NCI-H510A (cell line): ENCODE measurements around the gene ARHGEF9.

ENCODE experiments used
- DNase-seq: peaks from one replicate; lab custom pipeline; 2025; lab: John Stamatoyannopoulos, UW

ARHGEF9 gene

GRCh38 chrX:63746278-63746677, 38.7 kb downstream of the ARHGEF9 start:
- no peak for DNase-seq

- DNase-seq, result no peak
Observed at GRCh38 chrX:63744850-63745394, 40.1 kb downstream of the ARHGEF9 start.

DNA sequence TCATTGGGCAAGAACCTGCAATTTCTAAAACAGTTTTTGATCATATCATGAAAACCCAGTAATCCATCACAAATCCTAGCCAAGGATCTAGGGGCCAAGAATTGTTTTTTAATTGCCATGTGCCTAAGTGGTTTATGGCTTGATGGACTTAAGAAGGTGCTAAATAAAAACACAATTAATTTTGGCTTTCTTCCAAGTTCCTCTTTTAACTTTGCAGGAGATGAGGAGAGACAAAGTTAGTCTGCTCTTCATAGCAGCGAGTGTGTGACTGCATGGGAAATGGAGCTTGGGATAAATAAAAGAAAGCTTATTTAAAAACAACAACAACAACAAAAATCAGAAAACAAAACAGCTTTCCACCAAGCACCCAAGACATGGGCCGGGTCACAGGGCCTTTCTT, 41.4 kb downstream of the ARHGEF9 start:
- no peak for DNase-seq

DNA sequence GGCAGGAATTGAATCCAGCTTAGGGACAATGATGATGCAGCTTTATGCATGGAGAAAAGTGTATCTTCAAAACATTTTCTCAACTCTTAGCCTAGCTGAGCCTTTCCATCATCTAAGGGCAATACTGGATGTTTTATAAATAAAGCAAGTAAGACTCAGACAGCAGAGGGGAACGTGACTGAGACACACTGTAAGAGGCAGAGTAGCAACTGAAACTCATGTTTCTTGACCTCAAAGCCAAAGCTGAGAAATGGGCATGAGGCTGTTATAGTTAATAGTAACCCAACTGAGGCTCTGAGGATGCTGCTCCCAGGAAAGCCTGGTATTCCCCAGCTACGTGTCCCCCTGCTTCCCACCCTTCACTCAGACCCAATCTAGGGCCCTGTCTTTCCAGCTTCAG, 44.6 kb downstream of the ARHGEF9 start:
- no peak for DNase-seq

DNA sequence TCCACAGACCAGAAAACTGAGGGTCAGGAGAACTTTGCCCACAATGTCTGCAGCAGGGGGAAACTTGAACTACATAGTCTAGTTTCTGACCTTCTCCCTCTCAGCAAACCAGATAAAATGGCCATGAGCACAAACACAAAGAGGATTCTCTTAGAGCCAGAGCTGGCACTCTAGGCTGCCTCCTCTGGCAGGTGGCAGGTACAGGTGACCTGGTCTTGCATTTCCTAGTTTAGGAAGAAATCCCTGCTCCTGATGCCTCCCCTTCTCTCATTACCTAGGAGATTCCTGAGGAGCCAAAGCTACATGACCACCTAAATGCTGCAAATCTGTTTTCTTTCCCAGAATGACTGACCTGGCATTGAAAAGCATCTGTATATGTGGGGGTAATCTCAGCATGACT, 45.1 kb downstream of the ARHGEF9 start:
- DNase-seq, result no peak

GRCh38 chrX:63738696-63739095, 46.3 kb downstream of the ARHGEF9 start:
- DNase-seq, result no peak

DNA sequence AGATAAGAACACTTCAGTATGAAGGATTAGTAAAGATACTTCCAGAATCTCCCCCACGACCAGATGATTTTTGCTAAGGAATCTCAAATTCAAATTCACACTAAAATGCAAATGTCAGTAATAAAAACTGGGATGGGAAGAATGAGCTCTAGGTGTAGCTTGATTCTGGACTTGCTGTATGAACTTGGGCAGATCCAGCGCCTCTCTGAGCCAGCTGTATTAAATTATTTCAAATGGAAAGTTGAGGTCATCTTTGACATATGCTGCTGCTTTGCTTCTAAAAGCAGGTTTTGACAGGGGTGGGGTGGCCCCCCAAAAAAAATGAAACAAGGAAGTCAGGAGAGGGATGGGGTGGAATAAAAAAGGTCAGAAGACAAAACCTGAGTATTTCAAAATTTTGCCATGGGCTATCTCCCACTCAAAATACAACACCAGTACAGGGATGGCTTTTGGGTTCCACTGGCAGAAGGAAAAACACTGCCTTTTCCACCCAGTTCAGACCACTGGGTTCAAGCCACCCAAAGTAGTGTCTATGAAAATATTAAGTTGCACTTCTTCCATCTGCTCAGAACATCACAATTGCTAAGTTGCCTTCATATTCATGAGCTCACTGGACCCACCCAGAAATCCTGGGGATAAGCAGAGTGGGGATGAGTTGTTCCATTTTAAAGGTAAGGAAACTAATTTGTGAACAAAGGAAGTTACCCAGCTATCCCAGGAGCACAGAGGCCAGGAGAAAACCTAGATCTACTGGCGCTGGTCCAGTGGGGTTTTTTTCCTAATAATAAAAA, 47.7 kb downstream of the ARHGEF9 start:
- DNase-seq, result no peak

GRCh38 chrX:63735882-63736281, 49.1 kb downstream of the ARHGEF9 start:
- no peak for DNase-seq

GRCh38 chrX:63720293-63720692, 64.7 kb downstream of the ARHGEF9 start:
- DNase-seq, result no peak

DNA sequence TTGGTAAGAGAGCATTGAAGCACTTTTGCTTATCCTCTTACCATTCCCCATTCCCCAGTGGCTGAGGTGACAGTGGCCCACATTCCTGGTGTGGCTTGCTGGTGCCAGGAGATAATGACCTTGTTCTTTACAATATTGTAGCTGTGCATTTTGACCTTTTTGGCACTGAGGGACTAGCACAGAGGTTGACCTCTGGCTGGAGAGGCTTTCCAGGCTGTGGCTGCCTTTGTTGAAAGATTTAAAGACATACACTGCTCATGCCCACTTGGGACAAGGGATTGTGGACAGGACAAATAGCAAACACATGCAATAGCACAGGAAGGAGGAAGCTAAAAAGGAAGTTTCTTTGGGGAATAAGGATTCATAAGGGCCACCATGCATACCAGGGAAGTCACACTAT, 65.4 kb downstream of the ARHGEF9 start:
- no peak for DNase-seq

DNA sequence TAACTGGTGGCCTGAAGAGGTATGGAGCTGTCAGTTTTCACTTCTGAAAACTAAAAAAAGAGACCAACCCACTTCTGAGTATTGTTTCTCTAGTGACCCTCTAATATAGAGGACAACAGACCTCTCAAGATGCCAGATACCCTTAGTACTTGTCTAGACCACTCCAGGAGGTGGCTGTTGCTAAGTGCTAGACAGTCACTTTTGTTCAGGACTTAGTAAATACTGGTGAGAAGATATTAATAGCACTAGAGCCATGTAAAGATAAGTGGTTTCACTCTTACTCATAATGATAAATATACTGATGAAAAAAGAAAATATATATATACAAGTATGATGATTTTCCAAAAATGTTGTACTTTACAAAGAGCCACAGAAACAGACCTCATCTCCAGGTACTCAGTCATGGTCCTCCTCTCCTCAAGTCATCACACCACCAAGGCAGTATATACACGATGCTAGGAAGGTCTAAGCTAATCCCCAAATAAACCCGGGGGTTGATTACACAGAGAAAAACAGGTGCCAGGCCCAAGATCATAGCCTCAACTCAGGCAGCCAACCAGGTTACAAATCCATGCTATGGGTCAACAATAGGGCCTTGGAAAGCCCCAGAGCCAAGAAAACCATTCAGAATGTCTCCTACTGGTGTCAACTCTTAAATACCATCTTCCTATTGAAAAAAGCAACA, 66.9 kb downstream of the ARHGEF9 start:
- DNase-seq, result no peak

DNA sequence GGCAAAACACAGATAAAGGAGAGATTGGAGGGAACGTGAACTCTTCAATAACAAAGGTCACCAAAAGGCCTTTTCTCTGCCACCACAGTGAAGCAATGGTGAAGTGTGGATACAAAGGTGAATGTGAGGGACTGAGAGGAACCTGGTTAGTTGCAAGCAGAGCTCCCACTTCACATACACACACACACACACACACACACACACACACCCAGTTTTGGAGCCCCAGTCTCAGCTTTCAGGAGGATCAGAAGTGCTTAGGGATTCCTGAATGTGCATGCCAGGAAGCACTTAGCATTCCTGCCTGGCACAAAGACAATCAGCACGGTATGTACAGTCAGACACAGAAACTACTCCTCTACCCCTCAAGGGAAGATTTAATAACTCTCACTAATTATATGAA, 71.5 kb downstream of the ARHGEF9 start:
- DNase-seq, result no peak

- no peak for DNase-seq
Observed at GRCh38 chrX:63708801-63709200, 76.2 kb downstream of the ARHGEF9 start.

DNA sequence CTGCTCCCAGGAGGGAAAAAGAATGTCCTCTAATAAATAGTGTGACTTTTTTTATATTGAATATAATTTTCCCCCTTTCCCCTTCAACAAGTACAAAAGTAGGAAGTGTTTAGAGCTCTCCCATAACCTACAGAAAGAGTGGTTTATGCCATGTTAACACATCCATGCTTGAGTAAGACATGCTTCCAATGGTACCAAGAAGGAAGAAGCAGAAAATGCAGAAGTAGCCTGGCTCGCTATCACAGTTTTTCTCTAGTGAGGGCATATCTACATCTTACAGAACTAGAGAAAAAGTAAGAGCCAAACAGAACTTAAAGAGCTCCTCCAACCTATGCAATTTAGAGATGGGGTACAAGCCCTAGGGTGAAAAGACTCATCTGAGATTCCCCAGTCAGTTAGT, 82.5 kb downstream of the ARHGEF9 start:
- no peak for DNase-seq

DNA sequence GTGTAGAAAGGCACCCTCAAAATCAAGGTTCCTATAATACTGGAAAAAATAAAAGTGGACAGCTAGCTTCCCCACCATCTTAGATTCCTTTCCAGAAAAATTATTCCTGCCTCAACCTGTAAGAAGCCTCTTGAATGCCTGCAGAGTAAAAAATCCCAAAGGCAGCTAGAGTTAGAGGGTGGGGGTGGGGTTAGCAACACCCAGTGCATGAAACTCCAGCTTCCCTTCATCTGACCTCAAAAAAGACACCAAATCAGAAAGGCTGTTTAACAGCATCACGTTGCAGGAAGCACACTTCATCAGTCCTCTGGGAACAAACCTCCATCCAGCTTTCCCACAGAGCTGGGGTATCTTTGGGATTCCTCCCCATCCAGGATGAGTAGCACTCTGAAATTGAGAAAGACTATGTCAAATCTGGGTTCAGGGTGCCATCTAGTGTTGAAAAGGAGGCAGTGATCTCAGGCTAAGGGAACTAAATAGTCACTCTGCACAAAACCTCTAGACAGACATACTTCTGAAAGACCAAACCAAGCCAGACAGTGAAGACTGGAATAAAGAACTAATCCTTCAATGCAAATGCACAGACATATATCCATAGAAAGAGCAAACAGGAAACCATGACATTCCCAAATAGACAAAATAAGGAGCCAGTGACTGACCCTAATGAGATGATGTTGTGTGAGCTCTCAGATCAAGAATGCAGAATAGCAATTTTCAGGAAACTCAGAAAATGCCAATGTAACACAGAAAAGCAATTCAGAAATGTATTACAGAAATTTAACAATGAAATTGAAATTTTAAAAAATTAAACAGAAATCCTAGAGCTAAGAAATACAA, 97.9 kb downstream of the ARHGEF9 start:
- no peak for DNase-seq

- DNase-seq, result no peak
Observed at GRCh38 chrX:63680423-63680822, 104.6 kb downstream of the ARHGEF9 start.

- no peak for DNase-seq
Observed at GRCh38 chrX:63679432-63679831, 105.6 kb downstream of the ARHGEF9 start.

DNA sequence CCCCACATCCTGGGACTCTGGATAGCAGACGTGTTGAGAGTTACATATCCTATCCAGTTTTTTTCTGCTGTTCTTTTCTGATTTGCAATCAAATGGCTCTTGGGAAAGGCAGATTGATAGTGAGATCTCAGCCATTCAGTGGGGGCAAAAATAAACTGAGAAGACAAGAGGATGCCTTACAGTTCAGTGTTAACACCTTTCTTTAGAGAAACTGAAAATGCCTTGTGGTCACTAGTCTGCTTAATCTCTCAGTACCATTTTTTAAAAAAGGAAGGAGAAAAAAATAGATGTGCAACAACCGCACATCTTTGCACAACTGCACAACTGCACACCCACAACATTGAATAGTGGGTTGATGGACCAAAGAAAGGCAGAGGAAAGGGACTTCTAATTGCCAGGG, 109.3 kb downstream of the ARHGEF9 start:
- DNase-seq, result no peak

GRCh38 chrX:63673896-63674295, 111.1 kb downstream of the ARHGEF9 start:
- DNase-seq, result no peak

DNA sequence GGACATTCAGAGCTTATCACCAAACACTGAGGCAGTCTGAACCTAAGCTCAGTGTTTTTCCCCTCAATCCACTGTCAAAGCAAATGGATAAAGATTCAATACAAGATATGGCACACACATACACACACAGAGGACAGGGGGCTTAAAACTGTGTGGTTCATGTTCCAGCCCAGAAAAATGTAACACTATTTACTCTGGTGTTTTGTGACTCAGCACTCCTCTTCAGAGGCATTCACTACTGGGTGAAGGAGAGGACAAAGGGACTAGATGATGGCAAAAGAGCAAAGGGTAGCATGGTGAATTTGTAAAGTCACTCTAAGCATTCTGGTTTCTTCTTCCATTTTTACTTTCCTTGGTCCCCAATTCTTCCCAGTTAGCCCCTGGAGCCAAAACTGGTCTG, 120.3 kb downstream of the ARHGEF9 start:
- no peak for DNase-seq

DNA sequence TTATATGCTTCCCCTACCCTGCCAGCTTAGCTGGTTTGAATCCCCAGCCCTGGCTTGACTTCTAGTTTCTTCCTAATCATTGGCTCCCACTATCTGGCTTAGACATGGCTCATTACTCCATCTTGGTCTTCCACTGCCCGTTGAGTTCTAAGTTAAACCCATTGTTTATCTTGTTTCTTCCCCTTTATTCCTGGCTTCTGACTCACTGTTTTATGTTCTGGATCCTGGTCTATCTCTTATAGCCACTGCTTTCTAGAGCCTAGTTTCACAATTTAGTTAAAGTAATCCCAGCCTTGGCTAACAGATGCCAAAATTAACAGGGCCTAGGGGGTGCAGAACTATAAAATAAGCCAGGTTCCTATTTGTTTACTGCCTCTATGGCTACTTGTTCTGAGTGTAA, 120.9 kb downstream of the ARHGEF9 start:
- no peak for DNase-seq

GRCh38 chrX:63661676-63662075, 123.3 kb downstream of the ARHGEF9 start:
- no peak for DNase-seq

GRCh38 chrX:63658920-63659319, 126.1 kb downstream of the ARHGEF9 start:
- DNase-seq, result no peak
